CD4-positive, CD25-positive, alpha-beta regulatory T cell (primary cell): ENCODE measurements around the gene PC. TPM values are rescaled to one million over a fixed set of nuclear protein-coding genes. Genes with fewer than 3 reads are reported as not detected.

Experiments
- ATAC-seq, 2 donors: fragments of 150-1000 bp; cut with Tn5 transposase; one replicate each; pipeline ENCODE4 v1.10.0; 2021; ENCODE audit warnings: low read depth in 2 of 2, moderate number of reproducible peaks in 2 of 2, moderate library complexity in 1 of 2
- DNase-seq, 3 donors: peaks; one replicate each; pipeline versions ENCODE4 v3.0.0 to v3.0.0-alpha.2; 2012 to 2022; ENCODE audit warnings: mixed read lengths in 1 of 3
- H3K27ac ChIP-seq: one replicate; pipeline ENCODE4 v1.7.0; 2013; ENCODE audit warnings: mild to moderate bottlenecking, low read length; ENCODE audit not compliant: insufficient read depth, poor library complexity, severe bottlenecking
- H3K27me3 ChIP-seq: one replicate; pipeline ENCODE4 v1.7.0; 2013; ENCODE audit warnings: low read length; ENCODE audit not compliant: control insufficient read depth, insufficient read depth
- H3K36me3 ChIP-seq: one replicate; pipeline ENCODE4 v1.7.0; 2013; ENCODE audit warnings: mild to moderate bottlenecking, low read length, moderate library complexity; ENCODE audit not compliant: control insufficient read depth, insufficient read depth
- H3K4me1 ChIP-seq: 2 replicates; pipeline ENCODE4 v1.7.0; 2013; ENCODE audit warnings: mild to moderate bottlenecking, low read length; ENCODE audit not compliant: insufficient read depth, control insufficient read depth, poor library complexity, severe bottlenecking
- H3K4me3 ChIP-seq: one replicate; pipeline ENCODE4 v1.7.0; 2013; ENCODE audit warnings: low read depth, mild to moderate bottlenecking, low read length, moderate library complexity
- H3K9me3 ChIP-seq, 2 experiments: 1 replicate in 1 of 2; 2 replicates in 1 of 2; pipeline ENCODE4 v1.7.0; 2013; ENCODE audit warnings: low read length in 2 of 2, mild to moderate bottlenecking in 1 of 2, moderate library complexity in 1 of 2; ENCODE audit not compliant: control insufficient read depth in 2 of 2
- H3K27ac Mint-ChIP-seq, 3 donors: one replicate each; pipeline ENCODE4 v1.8.0; 2020 to 2022; ENCODE audit warnings: mild to moderate bottlenecking in 3 of 3, mixed read lengths in 3 of 3, moderate library complexity in 2 of 3
- H3K27me3 Mint-ChIP-seq: one replicate; pipeline ENCODE4 v1.8.0; 2022; ENCODE audit warnings: mild to moderate bottlenecking, mixed read lengths
- H3K36me3 Mint-ChIP-seq: one replicate; pipeline ENCODE4 v1.8.0; 2020; ENCODE audit warnings: mixed read lengths
- H3K4me1 Mint-ChIP-seq, 4 donors: one replicate each; pipeline ENCODE4 v1.8.0; 2020 to 2022; ENCODE audit warnings: mixed read lengths in 4 of 4, mild to moderate bottlenecking in 1 of 4
- H3K4me3 Mint-ChIP-seq, 4 donors: one replicate each; pipeline ENCODE4 v1.8.0; 2020 to 2022; ENCODE audit warnings: mild to moderate bottlenecking in 4 of 4, mixed read lengths in 4 of 4, moderate library complexity in 3 of 4
- H3K9me3 Mint-ChIP-seq, 7 donors: one replicate each; pipeline ENCODE4 v1.8.0; 2020 to 2022; ENCODE audit warnings: mixed read lengths in 7 of 7, mild to moderate bottlenecking in 3 of 7, moderate library complexity in 2 of 7
- polyA plus RNA-seq, 4 donors: library from polyadenylated mRNA; unstranded; fragments of 300-500 nt; fragmentation: Illumina TruSeq; gene quantifications; one replicate each; pipeline ENCODE4 v1.2.3, GENCODE V29; 2021
- total RNA-seq: library from RNA; stranded (reverse); gene quantifications from one replicate; pipeline ENCODE4 v1.2.3, GENCODE V29; 2022

Gene PC
- total and polyA plus RNA-seq, 5 donors from 2014 or later, result 2.0 to 7.4 (median 4.6) TPM

- ATAC-seq, result no peak
- H3K4me1 Mint-ChIP-seq, result peaks cover 0 to 2% (median 0%) of the 10 kb centered on the region in 4 donors
- no peaks in the 10 kb centered on the region for H3K4me1 ChIP-seq
- DNase-seq, result no peak
- H3K4me3 ChIP-seq, result no peak overlapping the region
- peak overlapping the region in 1 of 3 donors; percentile 52 for H3K27ac Mint-ChIP-seq
- no peak overlapping the region for H3K4me3 Mint-ChIP-seq
- no peaks in the 10 kb centered on the region for H3K9me3 ChIP-seq
- H3K27me3 ChIP-seq, result no peaks in the 10 kb centered on the region
- H3K36me3 Mint-ChIP-seq, result no peaks in the 10 kb centered on the region
- H3K27me3 Mint-ChIP-seq, result peaks cover 11% of the 10 kb centered on the region
- no peaks in the 10 kb centered on the region for H3K36me3 ChIP-seq
- H3K27ac ChIP-seq, result no peak overlapping the region
- no peaks in the 10 kb centered on the region for H3K9me3 Mint-ChIP-seq
Measured at GRCh38 chr11:66985508-66986177, 27.5 kb upstream of the PC start.

GRCh38 chr11:66983275-66983924 lies 25.2 kb upstream of the PC start:
- H3K4me1 Mint-ChIP-seq, result peaks cover 0 to 2% (median 0%) of the 10 kb centered on the region in 4 donors
- no peaks in the 10 kb centered on the region for H3K27me3 ChIP-seq
- no peaks in the 10 kb centered on the region for H3K4me1 ChIP-seq
- H3K27ac ChIP-seq, result no peak overlapping the region
- no peaks in the 10 kb centered on the region for H3K36me3 ChIP-seq
- peaks cover 0 to 4% (median 0%) of the 10 kb centered on the region in 7 donors for H3K9me3 Mint-ChIP-seq
- DNase-seq, result no peak
- ATAC-seq, result no peak
- H3K27ac Mint-ChIP-seq, result peak overlapping the region in 1 of 3 donors; percentile 55
- no peaks in the 10 kb centered on the region for H3K36me3 Mint-ChIP-seq
- H3K4me3 ChIP-seq, result no peak overlapping the region
- no peaks in the 10 kb centered on the region for H3K9me3 ChIP-seq
- H3K27me3 Mint-ChIP-seq, result peaks cover 5% of the 10 kb centered on the region
- H3K4me3 Mint-ChIP-seq, result no peak overlapping the region

- Histone ChIP-seq H3K4me1 (no peaks in the 10 kb centered on the region), H3K9me3 (peaks cover 0 to 2% of the 10 kb centered on the region in 2 experiments), H3K27ac (no peak overlapping the region), H3K4me3 (no peak overlapping the region), H3K36me3 (no peaks in the 10 kb centered on the region), H3K27me3 (no peaks in the 10 kb centered on the region)
- ATAC-seq (no peak), DNase-seq (no peak)
- peaks cover 0 to 7% (median 0%) of the 10 kb centered on the region in 7 donors for H3K9me3 Mint-ChIP-seq
- H3K27me3 Mint-ChIP-seq, result peaks cover 5% of the 10 kb centered on the region
- H3K36me3 Mint-ChIP-seq, result no peaks in the 10 kb centered on the region
- H3K4me1 Mint-ChIP-seq, result peaks cover 0 to 2% (median 0%) of the 10 kb centered on the region in 4 donors
- H3K27ac Mint-ChIP-seq, result no peak overlapping the region
- H3K4me3 Mint-ChIP-seq, result no peak overlapping the region
Measured at GRCh38 chr11:66981976-66982578, 23.9 kb upstream of the PC start.

GRCh38 chr11:66979336-66979980 lies 21.3 kb upstream of the PC start:
- no peaks in the 10 kb centered on the region for H3K4me1 Mint-ChIP-seq
- no peak overlapping the region for H3K27ac ChIP-seq
- H3K36me3 ChIP-seq, result no peaks in the 10 kb centered on the region
- H3K4me3 Mint-ChIP-seq, result no peak overlapping the region
- no peaks in the 10 kb centered on the region for H3K27me3 ChIP-seq
- ATAC-seq, result no peak
- H3K4me3 ChIP-seq, result no peak overlapping the region
- H3K27me3 Mint-ChIP-seq, result peaks cover 1% of the 10 kb centered on the region
- H3K9me3 ChIP-seq, result peaks cover 0 to 2% of the 10 kb centered on the region in 2 experiments
- no peaks in the 10 kb centered on the region for H3K36me3 Mint-ChIP-seq
- H3K4me1 ChIP-seq, result no peaks in the 10 kb centered on the region
- H3K9me3 Mint-ChIP-seq, result peaks cover 0 to 7% (median 0%) of the 10 kb centered on the region in 7 donors
- DNase-seq, result no peak
- H3K27ac Mint-ChIP-seq, result no peak overlapping the region

GRCh38 chr11:66978717-66979116 lies 20.5 kb upstream of the PC start:
- H3K4me1 Mint-ChIP-seq, result no peaks in the 10 kb centered on the region

GRCh38 chr11:66978229-66978628 lies 20.0 kb upstream of the PC start:
- H3K27me3 Mint-ChIP-seq, result peaks cover 4% of the 10 kb centered on the region
- Histone ChIP-seq H3K27ac (no peak overlapping the region), H3K36me3 (no peaks in the 10 kb centered on the region), H3K27me3 (no peaks in the 10 kb centered on the region), H3K4me3 (no peak overlapping the region), H3K9me3 (peaks cover 0 to 2% of the 10 kb centered on the region in 2 experiments), H3K4me1 (no peaks in the 10 kb centered on the region)
- H3K27ac Mint-ChIP-seq, result no peak overlapping the region
- no peaks in the 10 kb centered on the region for H3K4me1 Mint-ChIP-seq
- no peaks in the 10 kb centered on the region for H3K36me3 Mint-ChIP-seq
- no peak for DNase-seq
- no peak overlapping the region for H3K4me3 Mint-ChIP-seq
- no peak for ATAC-seq
- H3K9me3 Mint-ChIP-seq, result peaks cover 0 to 7% (median 0%) of the 10 kb centered on the region in 7 donors

More at GRCh38 chr11:66978717-66979116, 20.5 kb upstream of the PC start:
- H3K36me3 ChIP-seq, result no peaks in the 10 kb centered on the region
- no peak overlapping the region for H3K27ac ChIP-seq
- H3K4me3 ChIP-seq, result no peak overlapping the region
- H3K9me3 ChIP-seq, result peaks cover 0 to 2% of the 10 kb centered on the region in 2 experiments
- Mint-ChIP-seq H3K4me3 (no peak overlapping the region), H3K36me3 (no peaks in the 10 kb centered on the region), H3K27me3 (peaks cover 4% of the 10 kb centered on the region), H3K27ac (no peak overlapping the region), H3K9me3 (peaks cover 0 to 7% (median 0%) of the 10 kb centered on the region in 7 donors)
- ATAC-seq (no peak), DNase-seq (no peak)
- no peaks in the 10 kb centered on the region for H3K27me3 ChIP-seq
- H3K4me1 ChIP-seq, result no peaks in the 10 kb centered on the region

GRCh38 chr11:66976925-66977324 lies 18.7 kb upstream of the PC start:
- Histone ChIP-seq H3K27me3 (no peaks in the 10 kb centered on the region), H3K36me3 (no peaks in the 10 kb centered on the region), H3K9me3 (peaks cover 0 to 2% of the 10 kb centered on the region in 2 experiments), H3K27ac (no peak overlapping the region), H3K4me1 (no peaks in the 10 kb centered on the region), H3K4me3 (no peak overlapping the region)
- no peak for DNase-seq
- Mint-ChIP-seq H3K4me3 (no peak overlapping the region), H3K9me3 (peaks cover 0 to 7% (median 0%) of the 10 kb centered on the region in 7 donors), H3K27ac (no peak overlapping the region), H3K4me1 (no peaks in the 10 kb centered on the region), H3K27me3 (peaks cover 4% of the 10 kb centered on the region), H3K36me3 (no peaks in the 10 kb centered on the region)
- no peak for ATAC-seq
